GM18511 (cell line): ENCODE results near the gene PCARE.

ENCODE experiments used
- ATAC-seq: cut with Tn5 transposase; IDR thresholded peaks from one replicate; pipeline ENCODE4 v1.9.1; 2021; ENCODE audit warnings: mild to moderate bottlenecking, moderate library complexity; ENCODE audit not compliant: unreplicated experiment

The PCARE gene

DNA sequence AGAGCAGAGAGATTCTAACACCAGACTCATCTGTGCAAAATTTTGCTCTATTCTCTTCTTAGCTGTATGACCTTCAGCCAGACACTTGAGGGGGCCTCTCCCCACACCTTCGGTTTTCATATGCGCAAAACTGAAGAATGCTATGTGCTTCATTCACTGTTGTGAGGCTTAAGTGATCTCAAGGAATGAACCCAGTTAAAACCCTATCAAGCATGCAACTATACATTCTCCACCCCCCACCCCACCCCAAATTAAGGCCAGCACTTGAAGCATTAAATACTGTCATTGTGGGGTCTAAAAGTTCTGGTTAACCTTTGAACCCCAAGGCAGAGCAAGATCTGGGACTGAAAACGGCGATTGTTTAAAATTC lies 10.0 kb downstream of the PCARE start:
- no peak for ATAC-seq

DNA sequence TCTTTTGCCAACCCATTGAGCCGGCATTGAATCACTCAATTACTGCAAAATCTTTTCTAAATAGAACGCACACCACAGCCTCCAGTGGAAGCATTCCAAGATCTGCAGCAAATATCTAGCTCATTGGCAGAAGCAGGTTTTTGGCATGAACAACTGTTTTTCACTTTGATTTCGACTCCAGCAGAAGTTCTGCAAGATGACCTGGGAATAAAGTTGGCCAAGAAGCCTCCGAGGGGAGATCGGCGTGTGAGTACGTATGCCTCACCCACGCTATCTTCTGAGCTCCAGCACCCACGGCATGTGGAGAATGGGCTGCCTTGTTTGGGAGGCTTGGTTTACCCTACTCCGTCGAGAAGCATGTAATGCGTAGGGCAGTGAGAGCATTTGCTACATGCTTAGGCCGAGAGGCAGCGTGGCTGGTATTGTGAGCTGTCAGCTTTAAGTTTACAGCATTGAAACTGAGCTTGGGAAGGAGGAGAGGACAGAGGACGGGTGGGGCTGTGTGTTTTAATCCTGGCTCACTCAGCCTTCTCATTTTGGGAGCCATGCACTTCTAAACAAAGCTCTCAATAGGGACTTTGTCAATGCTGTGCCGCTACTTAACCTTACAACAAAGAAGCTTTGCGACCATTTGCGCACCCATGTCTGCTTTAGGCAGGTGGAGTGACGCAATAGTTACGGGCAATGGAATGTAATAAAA lies 10.5 kb downstream of the PCARE start:
- no peak for ATAC-seq

GRCh38 chr2:29063056-29063455 lies 11.3 kb downstream of the PCARE start:
- ATAC-seq, result no peak

DNA sequence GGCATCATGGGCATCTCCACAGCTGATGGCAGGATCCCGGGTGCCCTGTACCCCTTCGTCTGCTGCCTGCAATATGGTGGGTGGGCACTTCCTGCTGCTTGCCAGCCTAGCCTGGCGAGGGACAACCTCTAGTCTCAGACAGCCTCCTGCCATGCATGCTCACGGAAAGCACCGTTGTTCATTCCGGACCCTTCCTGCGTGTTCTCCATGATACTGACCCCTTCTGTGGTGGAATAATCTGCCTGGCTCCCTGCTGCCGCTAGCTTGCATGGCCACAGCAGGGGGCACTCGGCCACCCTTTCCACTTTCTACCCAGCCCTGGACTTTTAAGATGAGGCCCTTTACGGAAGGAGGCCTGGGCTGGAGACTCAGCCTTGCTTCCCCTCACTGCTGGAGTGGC lies 12.0 kb downstream of the PCARE start:
- ATAC-seq, result no peak

GRCh38 chr2:29061616-29062015 lies 12.7 kb downstream of the PCARE start:
- ATAC-seq, result no peak

- no peak for ATAC-seq
Observed at GRCh38 chr2:29061176-29061575, 13.1 kb downstream of the PCARE start.

GRCh38 chr2:29060441-29060840 lies 13.9 kb downstream of the PCARE start:
- no peak for ATAC-seq

GRCh38 chr2:29059624-29060023 lies 14.7 kb downstream of the PCARE start:
- no peak for ATAC-seq

DNA sequence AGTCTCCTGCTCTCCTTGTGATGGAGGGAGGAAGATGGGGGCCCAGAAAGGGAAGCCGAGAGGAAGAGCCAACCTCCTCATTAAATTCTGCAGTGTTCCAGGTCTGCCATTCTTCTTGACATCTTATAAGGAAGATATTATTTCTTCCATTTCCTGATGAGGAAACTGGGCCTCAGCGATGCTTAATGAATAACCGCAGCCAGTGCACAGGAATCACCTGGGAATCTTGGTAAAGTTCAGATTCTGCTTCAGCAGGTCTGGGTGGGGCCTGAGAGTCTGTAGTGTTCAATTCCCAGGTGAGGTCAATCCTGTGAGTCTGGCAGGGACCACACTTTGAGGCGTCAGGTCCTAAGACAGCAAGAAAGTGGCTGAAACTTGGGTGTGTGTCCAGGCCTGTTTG lies 17.3 kb downstream of the PCARE start:
- no peak for ATAC-seq

GRCh38 chr2:29056452-29056851 lies 17.9 kb downstream of the PCARE start:
- no peak for ATAC-seq

GRCh38 chr2:29055601-29056000 lies 18.7 kb downstream of the PCARE start:
- ATAC-seq, result no peak

GRCh38 chr2:29054430-29054829 lies 19.9 kb downstream of the PCARE start:
- no peak for ATAC-seq

- ATAC-seq, result no peak
Observed at GRCh38 chr2:29053670-29054400, 20.5 kb downstream of the PCARE start.

- no peak for ATAC-seq
Observed at GRCh38 chr2:29053223-29053622, 21.1 kb downstream of the PCARE start.

GRCh38 chr2:29052807-29053206 lies 21.5 kb downstream of the PCARE start:
- ATAC-seq, result no peak

- ATAC-seq, result no peak
Observed at GRCh38 chr2:29051730-29052129, 22.6 kb downstream of the PCARE start.

GRCh38 chr2:29050591-29050990 lies 23.7 kb downstream of the PCARE start:
- no peak for ATAC-seq

- no peak for ATAC-seq
Observed at GRCh38 chr2:29047083-29047845, 27.1 kb downstream of the PCARE start.

- no peak for ATAC-seq
Observed at GRCh38 chr2:29046321-29046720, 28.0 kb downstream of the PCARE start.

DNA sequence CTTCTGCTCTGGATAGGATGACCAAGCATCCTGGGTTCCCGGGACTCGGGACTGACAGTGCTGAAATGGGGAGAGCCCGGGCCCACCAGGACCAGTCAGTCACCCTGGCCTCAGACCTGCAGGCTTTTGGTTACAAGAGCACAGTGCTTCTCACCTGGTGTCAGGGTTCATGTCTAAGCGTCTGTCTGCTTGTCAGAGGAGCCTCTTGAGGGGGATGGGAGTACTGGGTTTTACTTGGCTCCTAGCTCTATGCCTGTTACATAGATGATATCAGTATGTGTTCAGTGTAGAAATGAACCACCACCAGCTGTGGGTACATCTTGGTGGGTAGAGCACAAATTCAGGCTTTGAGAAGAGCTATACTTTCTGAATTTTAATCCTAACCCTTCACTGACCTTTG lies 29.9 kb downstream of the PCARE start:
- no peak for ATAC-seq

DNA sequence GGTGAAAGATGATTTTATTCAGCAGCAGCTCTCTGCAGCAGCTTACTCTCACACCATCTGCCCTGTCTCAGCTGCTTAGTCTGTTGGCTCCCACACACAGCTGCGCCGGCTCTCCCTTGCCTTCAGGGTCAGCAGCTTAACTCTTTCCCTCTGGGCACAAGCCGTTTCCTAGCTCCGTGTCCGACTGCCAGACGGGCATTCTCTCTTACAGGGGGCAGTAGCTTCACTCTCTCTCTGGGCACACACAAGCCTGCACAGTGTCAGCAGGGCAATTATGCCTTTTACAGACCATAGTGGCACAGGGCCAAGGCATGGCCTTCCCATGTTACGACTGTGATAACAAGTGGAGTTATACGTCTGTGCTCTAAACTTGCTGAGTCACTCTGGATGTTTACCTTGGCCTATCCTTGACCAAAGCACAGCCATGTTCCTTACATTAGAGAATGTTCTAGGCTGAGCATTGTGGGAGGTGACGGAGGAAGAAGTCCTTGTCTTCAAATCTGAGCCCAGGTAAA lies 31.7 kb downstream of the PCARE start:
- ATAC-seq, result no peak
